SK-N-DZ (cell line): Measurements from ENCODE around the gene CDC42BPB.
"Not testable (repeated sequence)": the region's sequence is repeated elsewhere in the genome, so short reads cannot be mapped to it uniquely, and the experiment has no call there.

Experiments used
- DNase-seq: peaks from one replicate; pipeline ENCODE4 v3.0.0-alpha.2; 2015; ENCODE audit warnings: low spot score

CDC42BPB gene

DNA sequence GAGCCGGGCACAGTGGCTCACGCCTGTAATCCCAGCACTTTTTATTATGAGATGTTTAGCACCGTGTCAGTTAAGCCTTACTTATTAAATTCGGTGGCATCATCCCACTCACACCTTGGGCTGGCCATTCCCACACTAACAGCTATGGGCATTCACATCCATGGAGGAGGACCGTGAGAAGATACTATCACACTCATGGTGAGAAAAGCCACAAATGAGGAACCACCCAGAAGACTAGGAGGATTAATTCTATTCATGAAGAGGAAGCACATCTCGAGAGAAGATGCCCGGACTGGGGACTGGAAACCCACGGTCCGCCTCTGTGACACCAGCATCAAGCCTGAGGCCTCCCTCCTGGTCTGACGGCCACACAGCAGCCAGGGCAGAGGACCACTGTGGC, 4.9 kb downstream of the CDC42BPB start:
- no peak for DNase-seq

GRCh38 chr14:103050935-103051334, 6.4 kb downstream of the CDC42BPB start:
- DNase-seq: no peak

- DNase-seq: not testable (repeated sequence)
Observed at GRCh38 chr14:103047453-103047852, 9.9 kb downstream of the CDC42BPB start.

DNA sequence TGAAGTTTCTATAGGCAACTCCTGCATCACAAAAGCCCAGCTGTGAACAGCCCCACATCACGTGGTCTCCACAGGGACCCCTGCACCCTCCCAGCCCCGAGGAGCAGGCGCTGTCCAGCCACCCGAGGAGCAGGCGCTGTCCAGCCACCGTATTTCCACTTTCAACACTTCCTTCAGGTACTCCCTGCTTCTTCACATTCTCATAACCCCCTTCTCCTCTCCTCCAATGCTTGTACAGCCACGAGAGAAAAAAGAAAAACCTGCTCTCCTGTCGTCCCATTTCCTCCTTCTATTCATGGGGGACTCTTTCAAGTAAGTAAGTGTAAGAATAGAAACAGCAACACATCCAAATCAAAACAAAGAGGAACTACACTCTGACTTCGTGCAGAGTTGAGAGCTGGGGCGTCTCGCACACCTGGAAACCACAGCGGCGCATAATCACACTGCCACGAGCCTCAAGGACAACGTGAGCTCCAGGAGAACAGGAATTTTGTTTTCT, 11.9 kb downstream of the CDC42BPB start:
- no peak for DNase-seq

DNA sequence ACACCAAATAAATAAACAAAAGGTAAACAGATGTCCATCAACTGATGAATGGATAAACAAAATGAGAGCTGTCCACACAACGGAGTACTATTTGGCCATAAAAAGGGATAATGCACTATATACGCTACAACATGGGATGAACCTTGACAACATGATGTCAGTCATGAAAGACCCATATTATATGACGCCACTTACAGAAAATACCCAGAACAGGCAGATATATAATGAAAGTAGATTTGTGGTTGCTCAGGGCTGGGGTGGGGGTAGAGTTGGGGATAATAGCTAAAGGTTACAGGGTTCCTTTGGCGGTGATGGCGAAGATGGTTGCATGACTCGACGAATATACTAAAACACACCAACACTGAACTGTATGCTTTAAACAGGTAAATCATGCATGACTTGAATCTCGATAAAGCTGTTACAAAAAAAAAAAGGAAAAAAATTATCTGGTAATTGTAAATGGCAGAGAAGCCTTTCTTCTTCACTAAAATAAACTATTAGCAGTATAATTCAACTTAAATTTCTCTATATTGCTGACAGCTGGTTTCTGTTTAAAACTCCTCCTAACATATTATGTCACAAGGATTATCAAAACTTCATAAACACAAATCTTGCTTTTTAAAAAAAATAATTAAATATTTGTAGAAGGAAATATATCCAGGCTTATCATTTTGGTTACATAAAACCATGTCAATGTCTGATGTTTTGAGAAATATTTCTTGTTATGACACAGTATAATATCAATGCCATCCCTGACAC, 13.9 kb downstream of the CDC42BPB start:
- DNase-seq: no peak

- no peak for DNase-seq
Observed at GRCh38 chr14:103041464-103041863, 15.9 kb downstream of the CDC42BPB start.

- DNase-seq: no peak
Observed at GRCh38 chr14:103033681-103034096, 23.7 kb downstream of the CDC42BPB start.

DNA sequence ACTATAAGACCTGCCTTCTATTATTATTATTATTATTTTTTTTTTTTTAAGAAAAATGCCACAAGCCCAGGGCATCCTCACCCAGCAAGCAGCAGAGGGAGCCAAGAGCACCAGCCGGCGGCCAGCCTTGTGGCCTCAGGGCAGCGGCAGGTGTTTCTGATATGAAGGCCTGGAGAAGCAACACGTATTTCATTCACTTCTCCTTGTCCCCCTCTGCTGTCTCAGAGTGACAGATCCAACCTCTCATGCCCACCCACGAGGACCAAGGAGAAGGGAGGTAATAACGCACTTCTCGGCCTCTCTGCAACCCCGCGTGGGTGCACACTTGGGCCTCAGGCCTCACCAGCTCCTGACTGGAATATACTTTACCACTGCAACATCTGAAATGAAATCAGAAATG, 25.4 kb downstream of the CDC42BPB start:
- DNase-seq: peak; percentile 21

GRCh38 chr14:103031566-103031911, 25.8 kb downstream of the CDC42BPB start:
- DNase-seq: peak; percentile 13

DNA sequence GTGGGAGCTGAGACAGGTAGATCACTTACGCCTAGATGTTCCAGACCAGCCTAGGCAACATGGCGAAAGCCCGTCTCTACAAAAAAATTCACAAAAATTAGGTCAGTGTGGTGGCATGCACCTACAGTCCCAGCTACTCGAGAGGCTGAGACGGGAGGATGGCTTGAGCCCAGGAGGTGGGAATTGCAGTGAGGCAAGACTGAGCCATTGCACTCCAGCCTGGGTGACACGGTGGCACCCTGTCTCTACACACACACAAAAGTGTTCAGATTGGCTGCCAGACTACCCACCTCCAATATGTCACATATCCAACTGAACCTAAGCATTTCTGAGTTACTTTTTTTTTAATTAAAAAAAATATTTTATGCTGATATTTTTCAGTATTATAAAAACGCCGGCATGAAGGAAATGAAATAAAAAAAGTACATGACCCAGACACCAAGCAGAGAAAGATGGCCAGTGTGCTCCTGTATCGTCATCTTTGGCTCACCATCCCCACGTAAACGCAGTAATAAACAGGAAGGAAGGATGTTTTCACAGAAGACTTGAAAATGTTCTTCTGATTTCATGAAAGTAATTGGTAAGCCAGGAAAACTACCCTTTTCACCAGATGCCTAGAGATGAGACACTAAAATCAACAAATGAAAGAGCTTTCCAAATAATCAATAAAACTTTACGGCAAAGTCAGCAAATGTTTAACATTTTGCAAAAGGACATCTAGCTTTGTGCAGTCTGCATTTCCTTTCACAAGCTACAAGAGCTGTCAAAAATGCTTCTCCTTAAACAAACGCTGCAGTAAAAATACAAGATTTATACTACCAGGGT, 26.4 kb downstream of the CDC42BPB start:
- no peak for DNase-seq

DNA sequence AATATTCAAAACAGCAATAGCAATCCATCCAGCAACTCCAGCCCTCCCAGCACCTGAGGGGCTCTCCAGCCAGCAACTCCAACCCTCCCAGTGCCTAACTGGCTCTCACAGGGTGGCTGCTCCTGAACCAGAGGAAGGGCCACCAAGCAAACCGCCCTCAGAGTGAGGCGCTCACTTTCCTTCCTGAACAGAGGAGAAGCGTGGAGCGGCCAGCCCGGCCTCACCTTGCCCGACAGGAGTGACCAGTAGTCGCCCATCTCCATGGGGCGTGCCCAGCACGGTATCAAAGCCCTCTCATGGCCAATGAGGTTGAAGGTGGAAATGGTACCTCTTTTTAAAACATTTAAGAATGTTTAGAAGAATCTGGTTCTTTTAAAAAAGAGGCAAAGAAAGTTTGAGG, 27.4 kb downstream of the CDC42BPB start:
- DNase-seq: no peak

- DNase-seq: no peak
Observed at GRCh38 chr14:103028772-103029171, 28.6 kb downstream of the CDC42BPB start.

GRCh38 chr14:103028161-103028767, 29.1 kb downstream of the CDC42BPB start:
- DNase-seq: no peak

- no peak for DNase-seq
Observed at GRCh38 chr14:103027451-103027850, 29.9 kb downstream of the CDC42BPB start.

DNA sequence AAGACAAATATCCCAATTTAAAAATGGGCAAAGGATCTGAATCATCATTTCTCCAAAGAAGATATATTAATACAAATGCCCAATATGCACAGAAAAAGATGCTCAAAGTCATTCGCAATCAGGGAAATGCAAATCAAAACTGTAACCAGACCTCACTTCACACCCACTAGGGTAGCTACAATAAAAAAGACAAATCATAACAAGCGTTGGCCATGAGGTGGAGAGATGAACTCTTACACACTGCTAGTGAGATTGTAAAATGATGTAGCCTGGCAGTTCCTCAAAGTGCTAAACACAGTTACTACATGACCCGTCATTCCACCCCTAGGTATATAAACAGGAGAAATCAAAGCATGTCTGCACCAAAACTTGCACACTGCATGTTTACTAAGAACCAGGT, 30.4 kb downstream of the CDC42BPB start:
- no peak for DNase-seq

- not testable (repeated sequence) for DNase-seq
Observed at GRCh38 chr14:103026196-103026595, 31.2 kb downstream of the CDC42BPB start.

- no peak for DNase-seq
Observed at GRCh38 chr14:103023881-103024473, 33.4 kb downstream of the CDC42BPB start.

- DNase-seq: no peak
Observed at GRCh38 chr14:103022685-103023044, 34.7 kb downstream of the CDC42BPB start.

DNA sequence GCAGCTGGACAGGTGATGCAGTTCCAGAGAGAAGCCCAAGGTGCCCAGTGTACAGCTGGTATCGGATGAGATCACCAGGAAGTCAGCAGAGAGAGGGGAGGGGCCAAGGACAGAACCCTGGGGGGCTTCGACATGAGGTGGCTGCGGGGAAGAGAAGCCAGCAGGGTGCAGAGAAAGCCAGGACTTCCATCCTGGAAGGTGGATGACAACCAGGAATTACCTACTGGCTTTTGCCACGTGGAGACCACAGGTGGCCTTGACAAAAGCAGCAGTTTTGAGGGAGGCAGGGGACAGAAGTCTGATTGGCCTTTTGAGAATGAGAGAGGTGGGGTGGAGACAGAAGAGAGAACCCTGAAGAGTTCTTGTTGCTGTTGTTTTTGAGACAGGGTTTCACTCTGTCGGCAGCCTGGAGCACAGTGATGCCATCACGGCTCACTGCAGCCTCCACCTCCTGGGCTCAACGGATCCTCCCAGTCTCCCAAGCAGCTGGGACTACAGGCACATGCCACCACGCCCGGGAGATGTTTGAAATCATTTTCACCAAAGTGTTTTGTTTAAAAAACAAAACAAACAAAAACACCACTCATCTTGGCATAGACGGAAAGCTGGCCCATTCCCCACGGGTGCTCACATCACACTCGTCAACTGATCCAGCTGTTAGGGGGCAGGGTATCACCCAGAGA, 35.2 kb downstream of the CDC42BPB start:
- DNase-seq: no peak

GRCh38 chr14:103021684-103022001, 35.7 kb downstream of the CDC42BPB start:
- no peak for DNase-seq
